GM21381 (cell line): ENCODE data around the gene CHM.
"Not testable (repeated sequence)": the region's sequence is repeated elsewhere in the genome, so short reads cannot be mapped to it uniquely, and the experiment has no call there.

Experiments used
- ATAC-seq: cut with Tn5 transposase; IDR thresholded peaks from one replicate; pipeline ENCODE4 v1.9.1; 2021; ENCODE audit warnings: mild to moderate bottlenecking, moderate library complexity; ENCODE audit not compliant: unreplicated experiment

The CHM gene

DNA sequence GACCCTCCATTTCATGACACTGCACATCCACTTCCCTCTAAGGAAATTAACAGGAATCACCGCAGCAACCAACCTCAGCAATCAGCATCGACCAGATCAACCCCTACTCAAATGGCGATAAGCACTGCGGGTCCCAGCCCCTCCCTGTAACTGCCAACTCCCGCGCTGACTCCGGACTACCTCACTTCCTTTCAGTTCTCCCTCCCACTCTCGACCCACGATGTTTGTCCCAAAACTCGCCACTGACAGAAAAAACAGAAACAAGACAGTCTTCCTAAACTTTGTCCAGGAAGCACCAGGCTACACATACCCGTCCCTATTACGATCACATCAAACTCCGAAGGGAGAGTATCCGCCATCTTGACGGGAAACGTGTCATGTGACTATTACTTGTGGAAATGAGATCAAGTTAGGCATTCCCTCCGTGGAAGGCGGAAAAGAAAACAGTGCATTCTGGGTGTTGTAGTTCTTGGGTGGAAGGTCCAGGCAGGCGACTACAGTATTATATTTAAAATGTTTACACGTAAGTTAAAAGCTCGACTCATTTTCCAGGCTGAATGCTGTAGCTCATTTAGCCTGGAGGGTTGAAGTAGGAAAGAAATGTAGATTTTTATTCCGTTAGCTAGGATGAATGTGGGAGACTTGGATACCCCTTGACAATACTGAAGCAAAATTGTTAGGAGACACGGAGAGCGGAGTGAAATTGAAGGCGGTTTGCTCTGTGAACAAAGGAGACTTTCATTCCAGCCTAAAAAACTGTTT, at the start of gene CHM:
CHM (minus strand) TSS at position 385 of the 762 bp plus-strand sequence; CDS start at position 359, 26 bp downstream.
- ATAC-seq: peak; percentile 99

DNA sequence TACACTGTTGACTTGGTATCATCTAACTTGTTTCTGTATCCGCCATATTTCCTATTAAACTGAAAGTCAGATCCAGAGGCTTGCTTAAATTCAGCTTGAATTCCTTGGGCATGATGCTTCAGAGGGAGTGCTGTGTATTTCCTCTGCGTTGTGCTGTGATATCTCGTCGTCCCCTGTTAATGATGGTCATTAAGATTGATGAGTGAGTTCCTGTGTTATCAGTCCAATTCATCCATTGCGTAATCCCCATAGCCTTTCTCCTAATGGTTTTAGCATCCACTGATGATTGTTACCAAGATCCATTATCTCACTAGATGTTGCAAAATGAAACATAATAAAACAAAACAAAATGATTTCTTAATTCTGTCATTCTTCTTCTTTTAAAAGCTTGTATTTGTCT, 31.3 kb upstream of the CHM start:
- ATAC-seq: no peak

DNA sequence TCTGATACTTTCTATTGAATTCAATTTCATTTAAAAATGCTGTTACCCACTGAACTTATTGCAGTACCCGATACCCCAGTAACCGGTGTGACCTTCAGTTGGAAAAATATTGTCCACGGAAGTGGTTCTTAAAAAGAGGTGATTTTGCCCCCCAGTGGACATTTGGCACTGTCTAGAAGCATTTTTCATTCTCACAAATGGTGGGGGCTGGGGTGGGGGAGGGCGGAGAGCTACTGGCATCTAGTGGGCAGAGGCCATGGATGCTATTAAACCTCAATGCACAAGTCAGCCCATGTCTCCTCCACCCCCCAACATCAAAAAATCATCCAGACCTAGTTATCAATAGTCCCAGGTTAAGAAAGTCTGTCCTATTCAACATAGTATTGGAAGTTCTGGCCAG, 19.6 kb upstream of the CHM start:
- ATAC-seq: no peak

DNA sequence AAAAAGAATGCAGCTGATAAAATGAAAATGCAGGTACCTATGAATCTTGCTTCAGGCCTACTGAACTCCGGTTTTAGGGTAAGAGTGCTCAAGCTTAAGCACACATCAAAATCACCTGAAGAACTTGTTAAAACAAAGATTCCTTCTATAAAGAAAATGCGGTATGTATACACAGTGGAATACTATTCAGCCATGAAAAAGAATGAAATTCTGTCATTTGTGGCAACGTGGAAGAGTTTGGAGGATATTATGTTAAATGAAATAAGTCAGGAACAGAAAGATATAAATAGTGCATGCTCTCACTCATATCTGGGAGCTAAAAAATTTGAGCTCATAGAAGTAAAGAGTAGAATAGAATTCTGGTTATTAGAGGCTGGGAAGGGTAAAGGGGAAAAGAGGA, 14.0 kb upstream of the CHM start:
- ATAC-seq: no peak

DNA sequence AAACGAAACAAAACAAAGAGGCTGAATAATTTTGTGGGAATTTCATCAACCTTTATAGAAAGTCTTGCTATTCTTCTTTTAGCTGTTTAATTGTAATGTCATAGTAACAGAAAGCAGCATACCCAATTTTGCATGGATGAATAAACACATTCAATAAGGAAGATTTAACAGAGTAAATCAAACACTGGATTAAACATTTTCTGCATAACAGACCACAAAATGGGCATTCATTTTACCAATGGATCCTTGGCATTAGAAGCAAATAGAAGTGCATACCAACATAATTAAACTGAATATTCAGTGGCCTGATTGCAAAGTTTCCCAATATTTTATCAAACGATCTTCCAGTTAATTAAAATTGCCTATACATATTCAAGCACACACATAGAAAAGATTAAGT, 4.4 kb upstream of the CHM start:
- ATAC-seq: no peak

GRCh38 chrX:86047936-86048280, 550 bp upstream of the CHM start:
- no peak for ATAC-seq

GRCh38 chrX:86044216-86044615, 3.1 kb downstream of the CHM start:
- ATAC-seq: no peak

- no peak for ATAC-seq
Observed at GRCh38 chrX:86039625-86040568, 7.5 kb downstream of the CHM start.

- no peak for ATAC-seq
Observed at GRCh38 chrX:86033385-86033784, 14.0 kb downstream of the CHM start.

DNA sequence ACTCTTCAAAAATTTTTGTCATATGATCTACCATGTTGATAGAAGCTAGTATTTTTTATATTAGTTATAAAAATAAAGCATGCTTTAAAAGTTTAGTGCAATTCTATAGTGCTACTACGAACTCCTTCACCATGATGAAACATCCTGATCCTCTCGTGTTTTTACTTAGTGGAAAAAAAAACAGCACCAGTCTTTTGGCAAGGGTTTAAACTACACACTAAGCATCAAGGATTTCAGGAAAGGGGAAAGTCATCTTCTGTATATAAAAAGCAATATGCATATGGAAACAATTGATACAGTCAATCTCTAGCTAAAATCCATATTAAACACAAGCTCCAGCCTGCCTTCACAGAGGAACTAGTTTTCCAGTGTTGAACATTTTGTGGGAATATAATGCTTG, 18.7 kb downstream of the CHM start:
- no peak for ATAC-seq

- no peak for ATAC-seq
Observed at GRCh38 chrX:86023811-86024210, 23.5 kb downstream of the CHM start.

GRCh38 chrX:86021652-86022289, 25.6 kb downstream of the CHM start:
- ATAC-seq: no peak

- no peak for ATAC-seq
Observed at GRCh38 chrX:86016139-86016538, 31.2 kb downstream of the CHM start.

DNA sequence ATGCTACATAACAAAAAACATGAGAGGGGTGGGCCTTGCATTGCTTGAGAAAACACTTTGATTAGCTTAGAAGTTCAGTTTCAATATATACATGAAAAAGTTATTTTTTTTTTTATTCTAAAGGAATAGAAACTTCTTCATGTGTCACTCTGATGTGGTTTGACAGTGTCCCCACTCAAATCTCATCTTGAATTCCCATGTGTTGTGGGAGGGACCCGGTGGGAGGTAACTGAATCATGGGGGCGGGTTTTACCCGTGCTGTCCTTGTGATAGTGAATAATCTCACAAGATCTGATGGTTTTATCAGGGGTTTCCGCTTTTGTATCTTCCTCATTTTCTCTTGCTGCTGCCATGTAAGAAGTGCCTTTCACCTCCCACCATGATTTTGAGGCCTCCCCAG, 32.4 kb downstream of the CHM start:
- ATAC-seq: not testable (repeated sequence)

DNA sequence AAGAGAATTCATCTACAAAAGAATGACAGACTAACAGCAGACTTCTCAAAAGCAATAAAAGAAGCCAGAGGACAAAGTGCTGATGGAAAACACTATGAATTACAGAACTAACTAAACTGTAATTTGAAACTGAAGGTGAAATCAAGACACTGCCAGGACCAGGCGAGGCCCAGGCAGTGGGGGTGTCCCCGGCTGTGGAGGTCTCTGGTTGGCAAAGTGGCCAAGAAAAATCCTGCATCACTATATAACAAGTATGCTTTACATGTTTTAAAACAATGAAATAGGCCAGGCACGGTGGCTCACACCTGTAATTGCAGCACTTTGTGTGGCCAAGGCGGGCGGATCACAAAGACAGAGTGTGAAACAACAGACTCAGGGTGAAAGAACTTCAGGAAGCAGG, 32.9 kb downstream of the CHM start:
- no peak for ATAC-seq

DNA sequence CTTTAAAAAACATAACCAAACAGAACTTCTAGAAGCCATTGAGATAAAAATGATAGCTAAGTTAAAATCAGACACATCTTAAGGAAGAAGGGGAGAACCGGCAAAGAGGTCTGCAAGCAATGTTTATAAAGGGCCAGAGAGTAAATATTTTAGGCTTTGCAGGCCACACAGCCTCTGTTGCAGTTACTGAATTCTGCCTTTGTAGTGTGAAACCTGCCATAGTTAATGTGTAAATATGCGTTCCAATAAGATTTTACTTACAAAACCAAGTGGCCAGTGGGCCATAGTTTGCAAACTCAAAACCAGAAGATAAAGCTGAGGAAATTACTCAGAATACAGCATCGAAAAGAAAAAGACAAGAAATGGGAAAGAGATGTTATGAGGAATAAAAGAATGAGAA, 33.6 kb downstream of the CHM start:
- no peak for ATAC-seq

- no peak for ATAC-seq
Observed at GRCh38 chrX:86012188-86012587, 35.2 kb downstream of the CHM start.

GRCh38 chrX:86009803-86010202, 37.6 kb downstream of the CHM start:
- not testable (repeated sequence) for ATAC-seq

- ATAC-seq: not testable (repeated sequence)
Observed at GRCh38 chrX:86007891-86008290, 39.5 kb downstream of the CHM start.

DNA sequence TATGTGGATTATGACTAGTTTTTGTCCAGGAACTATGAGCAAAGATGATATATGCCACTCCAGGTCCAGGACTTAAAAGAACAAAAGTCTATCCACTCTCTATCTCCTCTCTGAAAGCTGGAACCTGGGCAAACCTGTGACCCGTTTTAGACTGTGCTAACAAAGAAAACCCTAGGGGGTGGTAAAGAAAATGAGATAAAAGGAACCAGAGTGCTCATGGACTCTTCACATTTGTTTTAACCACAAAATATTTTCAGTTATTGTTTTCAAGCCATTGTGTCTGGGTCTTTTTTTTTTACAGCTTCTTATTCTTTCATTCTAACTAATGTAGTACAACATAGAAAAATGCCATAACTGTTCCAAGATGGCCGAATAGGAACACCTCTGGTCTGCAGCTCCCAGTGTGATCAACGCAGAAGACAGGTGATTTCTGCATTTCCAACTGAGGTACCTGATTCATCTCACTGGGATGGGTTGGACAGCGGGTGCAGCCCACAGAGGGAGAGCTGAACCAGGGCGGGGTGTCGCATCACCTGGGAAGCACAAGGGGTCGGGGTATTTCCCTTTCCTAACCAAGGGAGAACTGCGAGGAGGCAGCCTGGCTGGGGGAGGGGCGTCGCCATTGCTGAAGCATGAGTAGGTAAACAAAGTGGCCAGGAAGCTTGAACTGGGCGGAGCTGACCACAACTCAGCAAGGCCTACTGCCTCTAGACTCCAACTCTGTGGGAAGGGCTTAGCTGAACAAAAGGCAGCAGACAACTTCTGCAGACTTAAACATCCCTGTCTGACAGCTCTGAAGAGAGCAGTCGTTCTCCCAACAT, 45.1 kb downstream of the CHM start:
- no peak for ATAC-seq

DNA sequence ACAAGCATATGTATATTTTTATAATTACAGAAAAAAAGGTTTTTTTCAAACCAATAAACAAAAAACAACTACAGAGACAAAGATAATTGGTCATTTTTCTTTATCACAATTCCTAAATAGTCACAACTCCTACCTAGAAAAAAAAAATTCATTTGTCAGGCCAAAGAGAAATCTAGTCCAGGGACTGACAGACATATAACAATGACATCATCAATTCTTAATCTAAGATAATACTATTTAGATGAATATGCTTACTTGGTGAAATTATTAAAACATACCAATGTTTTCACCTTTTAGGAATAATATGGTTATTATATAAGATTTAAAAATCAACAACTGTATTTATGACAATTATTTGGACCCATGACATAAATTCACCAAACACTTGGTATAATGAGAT, 48.4 kb downstream of the CHM start:
- ATAC-seq: no peak
